HL-60/S4 (cell line): Measurements from ENCODE around the gene SLC9A9.

Source experiments
- in situ Hi-C: fragments of 300-500 bp; cut with MboI; formaldehyde crosslinking; loops from 2 replicates; pipeline ENCODE4 v1.14.3; 2022; ENCODE audit warnings: low sequenced_read_pairs

Gene SLC9A9

DNA sequence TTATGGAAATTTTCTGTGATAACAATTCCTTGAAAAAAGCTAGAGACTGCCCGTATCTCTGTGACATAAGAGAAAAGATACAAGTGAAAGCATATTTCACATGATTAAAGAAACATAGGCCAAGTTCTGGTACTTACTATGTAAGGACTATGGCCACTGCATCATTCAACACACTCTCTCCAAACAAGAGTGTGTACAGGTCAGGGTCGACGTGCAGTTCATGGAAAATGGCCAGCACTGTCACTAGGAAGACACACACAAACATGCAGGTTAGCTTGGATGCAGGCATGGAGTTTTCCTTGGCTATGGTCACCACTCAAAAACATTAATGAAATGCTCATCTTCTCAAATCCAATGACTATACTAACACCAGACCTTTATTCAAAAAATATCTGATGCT lies 196.2 kb downstream of the SLC9A9 start:
- in situ Hi-C loops = no loop called here

DNA sequence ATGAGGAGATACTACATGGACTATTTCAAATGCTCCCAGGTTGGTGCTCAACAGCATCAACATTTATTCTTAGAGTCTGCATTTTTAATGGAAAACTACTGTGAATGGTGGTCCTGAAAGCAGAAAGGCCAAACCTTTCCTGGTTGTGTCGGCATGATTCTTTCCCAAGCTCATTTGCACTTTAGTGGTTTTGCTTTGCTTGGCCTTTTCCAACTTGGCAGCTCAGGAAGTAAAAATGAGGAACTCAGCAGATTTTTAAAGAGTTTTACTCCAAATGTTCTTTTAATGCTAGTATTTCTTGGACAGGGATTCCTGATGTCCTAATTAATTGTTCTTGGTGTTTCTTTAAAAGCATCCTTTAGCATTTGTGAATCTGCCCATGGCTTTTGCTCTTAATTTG lies 197.4 kb downstream of the SLC9A9 start:
- in situ Hi-C loops = no loop called here

- in situ Hi-C loops = no loop called here
Measured at GRCh38 chr3:143650120-143650519, 198.1 kb downstream of the SLC9A9 start.

DNA sequence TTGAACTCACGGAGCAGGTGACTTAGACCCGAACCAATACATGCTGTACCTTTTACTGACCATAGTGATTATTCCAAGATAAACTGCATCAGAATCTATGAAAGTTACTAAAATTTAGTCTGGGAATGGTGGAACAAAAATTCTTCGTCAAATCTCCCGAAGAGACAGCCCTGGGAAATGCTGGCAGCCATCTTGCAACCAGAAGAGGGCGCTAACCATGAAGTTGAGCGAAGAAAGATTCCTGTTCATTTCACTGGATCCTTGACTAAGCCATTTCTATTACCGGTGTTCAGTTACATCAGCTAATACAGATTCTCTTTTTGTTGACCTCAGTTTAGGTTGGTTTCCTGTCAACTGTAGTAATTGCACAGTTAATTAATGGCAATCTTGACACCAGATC lies 199.6 kb downstream of the SLC9A9 start:
- in situ Hi-C loops = no loop called here

DNA sequence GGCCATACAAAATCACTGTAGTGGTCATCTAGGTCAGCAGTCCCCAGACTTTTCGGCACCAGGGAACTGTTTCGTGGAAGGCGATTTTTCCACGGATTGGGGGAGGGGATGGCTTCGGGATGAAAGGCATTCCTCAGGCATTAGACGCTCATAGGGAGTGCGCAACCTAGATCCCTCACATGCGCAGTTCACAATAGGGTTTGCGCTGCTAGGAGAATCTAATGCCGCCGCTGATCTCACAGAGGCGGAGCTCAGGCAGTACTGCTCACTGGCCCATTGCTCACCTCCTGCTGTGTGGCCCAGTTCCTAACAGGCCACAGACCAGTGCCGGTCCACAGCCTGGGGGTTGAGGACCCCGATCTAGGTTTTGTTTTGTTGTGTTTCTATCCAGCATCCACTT lies 200.1 kb downstream of the SLC9A9 start:
- in situ Hi-C loops = no loop called here

- in situ Hi-C loops = no loop called here
Measured at GRCh38 chr3:143644370-143645089, 203.7 kb downstream of the SLC9A9 start.

DNA sequence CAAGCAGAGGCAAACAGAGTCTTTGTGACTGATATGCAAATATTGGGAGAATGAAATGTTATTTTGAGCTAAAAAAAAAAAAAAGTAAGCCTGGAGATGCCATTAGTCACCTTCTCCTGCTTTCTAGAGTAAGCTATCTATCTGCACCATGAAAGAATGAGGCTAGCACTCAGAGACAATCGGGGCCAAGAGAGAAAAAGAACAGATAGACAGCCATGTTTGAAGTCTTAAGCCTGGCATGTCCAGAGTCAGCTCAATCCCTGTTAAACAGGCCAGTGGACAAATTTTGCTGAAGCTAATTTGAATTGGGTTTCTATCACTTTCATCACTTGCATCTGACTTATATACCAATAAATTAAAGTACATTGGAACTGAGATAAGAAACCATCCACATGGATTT lies 204.4 kb downstream of the SLC9A9 start:
- in situ Hi-C loops = no loop called here

- in situ Hi-C loops = no loop called here
Measured at GRCh38 chr3:143640774-143641173, 207.5 kb downstream of the SLC9A9 start.

- in situ Hi-C loops = no loop called here
Measured at GRCh38 chr3:143637133-143637532, 211.1 kb downstream of the SLC9A9 start.

GRCh38 chr3:143634991-143635390 lies 213.3 kb downstream of the SLC9A9 start:
- in situ Hi-C loops = no loop called here

- in situ Hi-C loops = no loop called here
Measured at GRCh38 chr3:143634427-143634826, 213.8 kb downstream of the SLC9A9 start.

GRCh38 chr3:143633816-143634215 lies 214.5 kb downstream of the SLC9A9 start:
- in situ Hi-C loops = no loop called here

GRCh38 chr3:143629726-143630125 lies 218.5 kb downstream of the SLC9A9 start:
- in situ Hi-C loops = no loop called here

GRCh38 chr3:143628971-143629370 lies 219.3 kb downstream of the SLC9A9 start:
- in situ Hi-C loops = no loop called here

- in situ Hi-C loops = no loop called here
Measured at GRCh38 chr3:143627336-143627735, 220.9 kb downstream of the SLC9A9 start.

DNA sequence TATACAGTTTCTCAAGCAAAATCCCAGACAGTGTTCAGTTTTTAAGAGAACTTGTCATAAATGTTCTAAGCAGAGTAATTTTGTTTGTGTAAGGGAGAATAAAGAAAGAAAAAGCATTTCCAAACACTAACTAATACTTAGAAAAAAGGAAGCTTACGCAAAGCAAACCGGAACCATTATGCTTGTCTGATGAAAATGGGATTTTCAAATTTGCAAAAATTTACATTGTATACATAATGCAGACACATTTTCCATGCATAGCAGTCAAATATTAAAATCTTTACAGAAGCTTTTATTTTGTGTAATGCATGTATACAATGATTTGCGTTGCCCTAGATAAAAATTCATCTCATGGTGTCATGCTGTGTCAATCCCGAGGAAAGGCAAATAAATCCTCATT lies 229.0 kb downstream of the SLC9A9 start:
- in situ Hi-C loops = no loop called here

GRCh38 chr3:143617050-143617449 lies 231.2 kb downstream of the SLC9A9 start:
- in situ Hi-C loops = no loop called here

GRCh38 chr3:143613226-143613625 lies 235.0 kb downstream of the SLC9A9 start:
- in situ Hi-C loops = no loop called here

DNA sequence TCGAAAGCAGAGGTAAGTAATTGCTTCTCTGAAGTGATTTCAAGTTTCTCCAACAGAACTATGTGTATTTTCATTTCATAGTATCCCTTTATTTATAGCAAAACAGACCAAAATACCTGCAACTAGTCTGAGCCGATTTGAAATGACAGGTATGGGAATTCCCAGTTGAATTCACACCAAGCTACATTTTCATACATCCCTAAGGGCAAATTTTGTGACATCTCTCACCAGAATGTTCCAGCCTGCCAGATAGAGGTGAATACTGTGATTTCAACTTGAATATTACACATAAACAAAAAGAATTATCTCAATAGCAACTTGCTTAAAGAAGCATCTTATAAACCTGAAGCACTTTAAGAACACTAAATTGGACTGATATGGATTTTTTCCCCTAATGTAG lies 235.7 kb downstream of the SLC9A9 start:
- in situ Hi-C loops = no loop called here

DNA sequence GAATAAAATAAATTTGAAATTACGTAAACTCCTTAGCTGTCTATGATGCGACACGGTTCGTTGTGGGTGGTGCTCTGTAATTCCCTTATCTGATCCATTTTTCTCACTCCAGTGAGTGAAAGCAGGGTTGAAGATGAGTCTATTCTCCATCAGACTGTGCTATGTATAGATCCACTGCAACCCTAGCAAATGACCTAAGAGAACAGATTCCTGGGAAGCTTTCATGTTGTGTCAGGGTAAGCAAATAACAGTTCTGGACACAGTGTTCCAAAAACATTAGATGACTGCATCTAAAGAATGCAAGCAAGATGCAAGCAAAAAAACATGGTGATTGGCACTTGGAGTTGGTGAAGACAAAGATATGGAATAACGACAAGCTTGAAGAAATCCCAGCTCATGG lies 239.3 kb downstream of the SLC9A9 start:
- in situ Hi-C loops = no loop called here

DNA sequence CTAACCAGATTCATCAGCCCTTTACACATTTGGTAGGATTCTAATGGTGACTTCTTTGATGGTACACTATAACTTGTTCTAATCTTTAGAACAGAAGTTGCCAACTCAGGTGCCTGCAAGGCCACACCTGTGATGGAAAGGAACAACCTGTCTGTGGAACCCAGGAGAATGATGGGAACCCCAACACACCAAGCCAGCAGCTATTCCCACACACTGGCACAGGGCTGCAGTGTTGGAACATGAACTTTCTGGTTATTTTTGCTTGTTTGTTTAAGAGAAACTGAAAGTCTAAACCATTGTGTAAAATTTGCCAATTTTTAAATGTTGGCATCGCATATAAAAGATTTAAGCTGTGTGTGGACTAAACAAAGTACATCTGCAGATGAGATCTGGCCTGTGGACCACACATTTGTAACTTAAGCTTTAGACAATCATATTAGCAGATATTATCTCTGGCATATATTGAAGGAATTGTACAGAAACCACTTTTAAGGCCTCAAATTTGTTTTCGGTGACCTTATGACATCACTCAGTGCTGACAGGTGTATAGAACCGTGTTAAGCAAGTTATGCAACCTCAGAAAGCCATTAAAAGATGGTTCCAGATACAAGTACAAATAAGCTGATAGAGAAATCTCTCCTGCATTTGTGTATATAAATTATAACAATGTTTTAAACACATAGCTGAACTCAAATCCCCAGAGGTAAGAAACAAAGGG lies 242.9 kb downstream of the SLC9A9 start:
- in situ Hi-C loops = no loop called here

DNA sequence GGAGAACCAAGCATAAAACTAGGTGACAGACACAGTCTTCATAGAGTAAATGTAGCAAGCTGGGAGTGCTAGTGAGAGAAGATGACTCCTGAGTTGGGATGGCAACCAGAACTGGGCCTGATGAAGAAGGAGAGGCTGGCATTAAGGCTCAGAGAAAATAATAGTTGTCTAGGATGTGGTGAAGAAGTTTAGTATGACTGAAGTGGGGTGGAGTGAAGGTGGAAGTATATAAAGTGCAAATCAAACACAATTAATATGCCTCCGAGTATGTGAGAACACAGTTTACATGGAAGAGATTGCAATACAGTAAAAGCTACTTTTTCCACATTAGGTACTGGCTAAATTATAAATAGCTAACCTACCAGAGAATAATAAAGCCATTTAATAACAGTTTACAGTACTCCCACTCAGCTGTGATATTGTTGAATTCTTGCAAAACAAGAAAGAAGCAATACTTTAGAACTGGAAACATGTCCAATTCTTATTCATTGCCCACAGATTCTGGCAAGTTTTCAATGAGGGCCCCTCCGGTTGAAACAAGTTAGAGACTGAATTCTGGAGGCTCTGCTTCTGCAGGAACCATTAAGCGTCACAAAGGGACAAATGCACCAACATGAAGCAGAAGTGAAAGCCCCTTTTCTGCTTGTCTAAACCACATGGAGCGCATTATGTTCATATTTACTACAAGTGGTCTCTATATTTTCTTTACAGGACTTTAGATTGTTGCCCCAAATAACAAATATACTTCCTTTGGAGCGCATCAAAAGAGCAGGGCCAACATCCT lies 243.7 kb downstream of the SLC9A9 start:
- in situ Hi-C loops = no loop called here
